Sigmoid colon (tissue), 7 donors: ENCODE measurements around the gene STRBP. TPM values are rescaled to one million over a fixed set of nuclear protein-coding genes. Genes with fewer than 3 reads are reported as not detected.
A peak's percentile ranks its signal among the peaks of the same experiment; 100 is the strongest.

Experiments
- DNase-seq: peaks from one replicate; pipeline ENCODE4 v3.0.0-alpha.2; 2019
- H3K27ac ChIP-seq, 4 donors: fragments of 200-600 bp; sonication (generic); one replicate each; pipeline ENCODE4 v1.5.1; 2016 to 2019; ENCODE audit warnings: mild to moderate bottlenecking in 1 of 4
- H3K27me3 ChIP-seq, 3 donors: fragments of 200-600 bp; sonication (generic); one replicate each; pipeline ENCODE4 v1.5.1; 2019; ENCODE audit warnings: mild to moderate bottlenecking in 1 of 3
- H3K36me3 ChIP-seq, 4 donors: fragments of 200-600 bp; sonication (generic); one replicate each; pipeline ENCODE4 v1.5.1; 2016 to 2019
- H3K4me1 ChIP-seq, 4 donors: fragments of 200-600 bp; sonication (generic); one replicate each; pipeline ENCODE4 v1.5.1; 2017 to 2019
- H3K4me3 ChIP-seq, 4 donors: fragments of 200-600 bp; sonication (generic); one replicate each; pipeline ENCODE4 v1.5.1; 2017 to 2019; ENCODE audit warnings: mild to moderate bottlenecking in 2 of 4, moderate library complexity in 1 of 4
- H3K9me3 ChIP-seq, 4 donors: fragments of 200-600 bp in 3 of 4; sonication (generic) in 3 of 4; one replicate each; pipeline versions ENCODE4 v1.5.1 to v1.6.1; 2013 to 2019
- CTCF ChIP-seq, 4 experiments: fragments of 450-650 bp in 3 of 4; fragments of 200-600 bp in 1 of 4; IDR thresholded peaks; one replicate each; pipeline ENCODE4 v1.5.1; 2016 to 2019; ENCODE audit warnings: antibody characterized with exemption in 4 of 4, mild to moderate bottlenecking in 3 of 4, moderate library complexity in 2 of 4
- EP300 ChIP-seq, 4 donors: sonication (generic); formaldehyde crosslinking; IDR thresholded peaks; one replicate each; pipeline ENCODE4 v1.6.1; 2017; ENCODE audit warnings: antibody characterized with exemption in 4 of 4
- POLR2A ChIP-seq, 2 donors: fragments of 450-650 bp; IDR thresholded peaks; one replicate each; pipeline ENCODE4 v1.6.1; 2016; ENCODE audit warnings: antibody characterized with exemption in 2 of 2, mild to moderate bottlenecking in 2 of 2, moderate library complexity in 2 of 2
- POLR2AphosphoS5 ChIP-seq, 4 donors: sonication (generic); formaldehyde crosslinking; IDR thresholded peaks; one replicate each; pipeline ENCODE4 v1.6.1; 2017; ENCODE audit warnings: antibody characterized with exemption in 4 of 4
- WGBS, 2 donors: extraction: QIAGEN DNeasy Blood & Tissue Kit; methylation state at CpG; one replicate each; pipeline ENCODE4 v1.1.7; 2013; 5-methylcytosine and 5-hydroxymethylcytosine counted together
- intact Hi-C: fragments of 100-400 bp; cut with DNase I; formaldehyde crosslinking; loops from one replicate; pipeline ENCODE4 v1.15.1; 2023
- polyA plus RNA-seq, 3 donors: library from polyadenylated mRNA; stranded (reverse); fragments of 200-250 nt; gene quantifications; one replicate each; pipeline ENCODE4 v1.2.3, GENCODE V29; 2013
- total RNA-seq, 4 donors: library from RNA; depleted of rRNA; stranded (reverse); fragments of >200 nt; gene quantifications; one replicate each; pipeline ENCODE4 v1.1.0, GENCODE V29; 2016
- donor health status: healthy with polysubstance abuse.
- donor health status: Bipolar disorder and iron deficiency.
- donor health status: healthy.

Gene STRBP
- total and polyA plus RNA-seq, 7 donors: 13.3 to 32.2 (median 18.0) TPM

- no peak overlapping the region for H3K4me3 ChIP-seq
- H3K27me3 ChIP-seq: no peaks in the 10 kb centered on the region
- 76 to 82% methylated on average over 5 of the region's 5 CpGs for WGBS, 2 donors
- intact Hi-C loops: no loop called here
- no peak for DNase-seq
- no peak for TF ChIP-seq POLR2AphosphoS5 (IDR thresholded peaks at IDR 0.05)
- TF ChIP-seq EP300 (IDR thresholded peaks at IDR 0.05): no peak
- no peak for TF ChIP-seq CTCF (IDR thresholded peaks at IDR 0.05)
- TF ChIP-seq POLR2A (IDR thresholded peaks at IDR 0.05): no peak
- H3K27ac ChIP-seq: peak overlapping the region in 3 of 4 donors; percentile 35 to 44 (median 36)
- peaks cover 0 to 86% (median 18%) of the 10 kb centered on the region in 4 donors for H3K36me3 ChIP-seq
- H3K4me1 ChIP-seq: peaks cover 0 to 14% (median 3%) of the 10 kb centered on the region in 4 donors
- H3K9me3 ChIP-seq: no peaks in the 10 kb centered on the region
These were observed 194.9 kb downstream of the STRBP start for GRCh38 chr9:123073441-123073840.

GRCh38 chr9:123072407-123072995 lies 195.9 kb downstream of the STRBP start:
- intact Hi-C loops: no loop called here
- H3K27ac ChIP-seq: no peak overlapping the region
- 93 to 96% methylated on average over 2 of the region's 2 CpGs for WGBS, 2 donors
- no peaks in the 10 kb centered on the region for H3K9me3 ChIP-seq
- peaks cover 0 to 86% (median 16%) of the 10 kb centered on the region in 4 donors for H3K36me3 ChIP-seq
- no peak overlapping the region for H3K4me3 ChIP-seq
- TF ChIP-seq POLR2A (IDR thresholded peaks at IDR 0.05) (no peak), CTCF (IDR thresholded peaks at IDR 0.05) (no peak), POLR2AphosphoS5 (IDR thresholded peaks at IDR 0.05) (no peak), EP300 (IDR thresholded peaks at IDR 0.05) (no peak)
- no peaks in the 10 kb centered on the region for H3K27me3 ChIP-seq
- H3K4me1 ChIP-seq: peaks cover 0 to 14% (median 3%) of the 10 kb centered on the region in 4 donors
- DNase-seq: no peak

Other genes with a start within 250 kb of the STRBP start
- gene GPR21, start 234.9 kb downstream of the STRBP start, total RNA-seq: 1 to 10 TPM in 3 of 4 donors, not detected in 1; 1.4 to 6.1 (median 1.5) TPM
- gene GPR21, start 234.9 kb downstream of the STRBP start, polyA plus RNA-seq: under 1 TPM in 1 of 3 donors, not detected in 2; 0.34 TPM
- under 1 TPM in 2 of 4 donors, not detected in 2; 0.14 to 0.33 TPM for gene CRB2, start 87.6 kb upstream of the STRBP start, total RNA-seq
- gene CRB2, start 87.6 kb upstream of the STRBP start, polyA plus RNA-seq: under 1 TPM in 2 of 3 donors, not detected in 1; 0.46 to 0.79 TPM